ENCODE measurements around the gene MYOZ2.

DNA sequence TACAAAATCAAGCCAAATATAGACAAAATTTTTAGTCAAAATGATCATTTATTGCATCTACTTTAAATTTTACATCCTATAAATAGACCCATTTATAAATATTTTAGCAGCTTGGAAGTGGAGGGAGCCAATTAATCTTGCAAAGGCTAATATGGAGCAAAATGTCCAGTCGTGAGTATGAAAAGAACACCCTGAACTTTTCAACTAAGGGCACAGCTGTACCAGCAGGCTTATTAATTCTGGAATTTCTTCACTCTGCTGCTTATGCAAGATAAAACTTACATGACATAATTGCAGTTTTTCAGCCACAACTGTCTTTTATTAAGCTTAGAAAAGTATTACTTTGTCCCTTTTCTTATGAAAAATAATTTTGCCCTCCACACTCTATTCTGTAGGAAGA lies 54.0 kb downstream of the MYOZ2 start:
- no peak for TF ChIP-seq EZH2phosphoT487 (IDR thresholded peaks at IDR 0.05; ENCODE audit: insufficient read depth, low read depth)
- TF ChIP-seq EZH2 (IDR thresholded peaks at IDR 0.05; ENCODE audit: insufficient read depth, poor library complexity, severe bottlenecking), result no peak

All from GM23248 (cell line).